ENCODE results near the gene IDH3G.

The IDH3G gene

DNA sequence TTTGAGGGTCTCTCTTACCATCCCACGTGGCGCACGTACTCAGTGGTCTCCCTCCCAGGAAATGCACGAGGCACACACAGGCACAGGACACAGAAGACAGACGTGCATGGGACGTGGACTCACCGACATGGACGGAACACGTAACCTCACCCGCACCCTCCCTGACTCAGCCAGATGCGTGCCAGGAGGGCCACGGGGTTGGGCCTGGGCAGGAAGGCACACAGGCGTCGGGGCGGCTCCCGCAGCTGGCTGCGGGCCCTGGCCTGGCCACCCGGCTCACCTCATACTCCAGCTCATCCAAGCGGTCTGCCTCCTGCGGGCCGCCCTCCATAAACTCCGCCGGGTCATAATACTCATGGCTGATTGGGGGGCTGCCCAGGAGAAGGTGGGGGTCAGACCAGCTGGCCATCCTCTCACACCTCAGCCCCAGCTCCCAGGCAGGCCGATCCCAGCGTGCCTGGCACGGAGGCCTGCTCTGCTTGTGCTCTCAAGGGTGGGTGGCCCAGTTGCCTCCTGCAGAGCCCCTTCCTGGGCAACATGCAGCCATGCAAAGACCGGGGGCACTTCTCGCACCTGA lies 12.9 kb upstream of the IDH3G start:
- no peak overlapping the region for H3K9ac ChIP-seq (ENCODE audit: insufficient read length)
- DNase-seq (ENCODE audit: low read depth, low spot score), result no peak
- no peak overlapping the region for H3K27ac ChIP-seq

GRCh38 chrX:153805436-153805835 lies 11.3 kb upstream of the IDH3G start:
- no peak overlapping the region for H3K27ac ChIP-seq
- H3K36me3 ChIP-seq (ENCODE audit: insufficient read depth, low read length), result no peaks in the 10 kb centered on the region

More for the DNA sequence above, 12.9 kb upstream of the IDH3G start:
- H3K9me3 ChIP-seq (ENCODE audit: low read depth, low read length), result no peaks in the 10 kb centered on the region
- no peak overlapping the region for H3K4me3 ChIP-seq
- TF ChIP-seq POLR2AphosphoS5 (IDR thresholded peaks at IDR 0.05; ENCODE audit: borderline replicate concordance, low read depth, low read length), result no peak
- TF ChIP-seq FOXP2 (optimal IDR thresholded peaks at IDR 0.05; ENCODE audit: control extremely low read depth, extremely low read length, insufficient read depth), result no peak
- no peak for TF ChIP-seq EZH2 (IDR thresholded peaks at IDR 0.05)
- H3K36me3 ChIP-seq (ENCODE audit: insufficient read depth, low read length), result no peaks in the 10 kb centered on the region

DNA sequence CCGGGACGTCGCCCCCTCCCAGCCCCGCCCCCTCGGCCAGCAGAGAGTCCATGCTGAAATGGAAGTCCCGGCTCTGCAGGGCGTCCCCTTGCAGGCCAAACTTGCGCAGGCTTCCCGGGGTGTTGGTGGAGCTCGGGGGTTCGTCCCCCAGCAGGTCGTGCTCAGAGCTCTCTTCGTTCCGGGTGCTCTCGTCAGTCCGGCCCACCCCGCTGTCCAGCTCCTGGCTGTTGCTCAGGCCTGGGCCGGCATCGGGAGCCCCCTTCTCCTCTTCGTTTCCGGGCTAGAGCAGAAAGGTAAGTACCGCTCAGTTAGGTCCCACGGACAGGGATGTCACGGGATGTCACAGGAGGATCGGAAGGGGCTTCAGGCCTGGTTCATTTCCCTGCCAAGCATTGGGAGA lies 10.4 kb upstream of the IDH3G start:
- Histone ChIP-seq H3K9me3 (ENCODE audit: low read depth, low read length) (no peaks in the 10 kb centered on the region), H3K9ac (ENCODE audit: insufficient read length) (no peak overlapping the region), H3K36me3 (ENCODE audit: insufficient read depth, low read length) (no peaks in the 10 kb centered on the region), H3K4me3 (no peak overlapping the region), H3K27ac (no peak overlapping the region)
- TF ChIP-seq FOXP2 (optimal IDR thresholded peaks at IDR 0.05; ENCODE audit: control extremely low read depth, extremely low read length, insufficient read depth) (no peak), POLR2AphosphoS5 (IDR thresholded peaks at IDR 0.05; ENCODE audit: borderline replicate concordance, low read depth, low read length) (no peak), EZH2 (IDR thresholded peaks at IDR 0.05) (no peak)
- DNase-seq (ENCODE audit: low read depth, low spot score), result no peak

More at GRCh38 chrX:153805436-153805835, 11.3 kb upstream of the IDH3G start:
- Histone ChIP-seq H3K4me3 (no peak overlapping the region), H3K9ac (ENCODE audit: insufficient read length) (no peak overlapping the region), H3K9me3 (ENCODE audit: low read depth, low read length) (no peaks in the 10 kb centered on the region)
- TF ChIP-seq FOXP2 (optimal IDR thresholded peaks at IDR 0.05; ENCODE audit: control extremely low read depth, extremely low read length, insufficient read depth) (no peak), POLR2AphosphoS5 (IDR thresholded peaks at IDR 0.05; ENCODE audit: borderline replicate concordance, low read depth, low read length) (no peak), EZH2 (IDR thresholded peaks at IDR 0.05) (no peak)
- no peak for DNase-seq (ENCODE audit: low read depth, low spot score)

- DNase-seq (ENCODE audit: low read depth, low spot score), result no peak
- no peaks in the 10 kb centered on the region for H3K9me3 ChIP-seq (ENCODE audit: low read depth, low read length)
- H3K9ac ChIP-seq (ENCODE audit: insufficient read length), result no peak overlapping the region
- no peak for TF ChIP-seq FOXP2 (optimal IDR thresholded peaks at IDR 0.05; ENCODE audit: control extremely low read depth, extremely low read length, insufficient read depth)
- no peak for TF ChIP-seq POLR2AphosphoS5 (IDR thresholded peaks at IDR 0.05; ENCODE audit: borderline replicate concordance, low read depth, low read length)
- no peak for TF ChIP-seq EZH2 (IDR thresholded peaks at IDR 0.05)
- H3K4me3 ChIP-seq, result no peak overlapping the region
- H3K36me3 ChIP-seq (ENCODE audit: insufficient read depth, low read length), result no peaks in the 10 kb centered on the region
- no peak overlapping the region for H3K27ac ChIP-seq
These were observed 10.0 kb upstream of the IDH3G start for GRCh38 chrX:153804100-153804595.

GRCh38 chrX:153803211-153804099 lies 9.3 kb upstream of the IDH3G start:
- Histone ChIP-seq H3K4me3 (no peak overlapping the region), H3K9me3 (ENCODE audit: low read depth, low read length) (no peaks in the 10 kb centered on the region), H3K36me3 (ENCODE audit: insufficient read depth, low read length) (no peaks in the 10 kb centered on the region; the same call in 1 of the 2 replicates), H3K27ac (no peak overlapping the region), H3K9ac (ENCODE audit: insufficient read length) (no peak overlapping the region)
- no peak for DNase-seq (ENCODE audit: low read depth, low spot score)
- TF ChIP-seq EZH2 (IDR thresholded peaks at IDR 0.05) (no peak), POLR2AphosphoS5 (IDR thresholded peaks at IDR 0.05; ENCODE audit: borderline replicate concordance, low read depth, low read length) (no peak), FOXP2 (optimal IDR thresholded peaks at IDR 0.05; ENCODE audit: control extremely low read depth, extremely low read length, insufficient read depth) (no peak)

GRCh38 chrX:153802513-153803045 lies 8.4 kb upstream of the IDH3G start:
- DNase-seq (ENCODE audit: low read depth, low spot score), result no peak
- no peaks in the 10 kb centered on the region for H3K9me3 ChIP-seq (ENCODE audit: low read depth, low read length)
- no peak overlapping the region for H3K4me3 ChIP-seq
- no peaks in the 10 kb centered on the region; the same call in 1 of the 2 replicates for H3K36me3 ChIP-seq (ENCODE audit: insufficient read depth, low read length)
- H3K27ac ChIP-seq, result no peak overlapping the region
- no peak overlapping the region for H3K9ac ChIP-seq (ENCODE audit: insufficient read length)
- TF ChIP-seq EZH2 (IDR thresholded peaks at IDR 0.05), result no peak
- TF ChIP-seq POLR2AphosphoS5 (IDR thresholded peaks at IDR 0.05; ENCODE audit: borderline replicate concordance, low read depth, low read length), result no peak
- TF ChIP-seq FOXP2 (optimal IDR thresholded peaks at IDR 0.05; ENCODE audit: control extremely low read depth, extremely low read length, insufficient read depth), result no peak

DNA sequence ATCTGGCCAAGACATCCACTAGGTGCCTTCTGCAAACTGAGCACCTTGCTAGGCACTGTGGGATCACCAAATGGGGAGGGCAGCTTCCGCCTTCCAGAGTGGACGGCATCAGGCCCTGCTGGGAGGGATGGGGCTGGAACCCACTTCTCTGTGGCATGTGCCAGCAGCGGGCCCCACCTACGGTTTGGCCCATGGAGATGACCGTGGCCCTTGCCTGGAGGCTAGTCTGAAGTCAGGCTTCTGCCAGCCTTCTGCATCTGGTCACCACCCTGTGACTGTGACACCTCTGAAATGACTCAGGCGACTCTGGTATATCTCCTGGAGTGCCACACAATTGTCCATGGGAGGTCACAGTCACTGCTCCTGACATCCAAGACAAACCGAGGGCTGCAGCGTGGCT lies 7.5 kb upstream of the IDH3G start:
- Histone ChIP-seq H3K36me3 (ENCODE audit: insufficient read depth, low read length) (no peaks in the 10 kb centered on the region; the same call in 1 of the 2 replicates), H3K27ac (no peak overlapping the region), H3K4me3 (no peak overlapping the region), H3K9me3 (ENCODE audit: low read depth, low read length) (no peaks in the 10 kb centered on the region), H3K9ac (ENCODE audit: insufficient read length) (no peak overlapping the region)
- DNase-seq (ENCODE audit: low read depth, low spot score), result no peak
- no peak for TF ChIP-seq EZH2 (IDR thresholded peaks at IDR 0.05)
- TF ChIP-seq FOXP2 (optimal IDR thresholded peaks at IDR 0.05; ENCODE audit: control extremely low read depth, extremely low read length, insufficient read depth), result no peak
- TF ChIP-seq POLR2AphosphoS5 (IDR thresholded peaks at IDR 0.05; ENCODE audit: borderline replicate concordance, low read depth, low read length), result no peak

- Histone ChIP-seq H3K27ac (no peak overlapping the region), H3K9me3 (ENCODE audit: low read depth, low read length) (no peaks in the 10 kb centered on the region), H3K9ac (ENCODE audit: insufficient read length) (no peak overlapping the region), H3K4me3 (no peak overlapping the region), H3K36me3 (ENCODE audit: insufficient read depth, low read length) (no peaks in the 10 kb centered on the region; the same call in 1 of the 2 replicates)
- TF ChIP-seq POLR2AphosphoS5 (IDR thresholded peaks at IDR 0.05; ENCODE audit: borderline replicate concordance, low read depth, low read length) (no peak), EZH2 (IDR thresholded peaks at IDR 0.05) (no peak), FOXP2 (optimal IDR thresholded peaks at IDR 0.05; ENCODE audit: control extremely low read depth, extremely low read length, insufficient read depth) (no peak)
- no peak for DNase-seq (ENCODE audit: low read depth, low spot score)
These were observed 6.6 kb upstream of the IDH3G start for GRCh38 chrX:153800746-153801145.
